ENCODE results near the gene LINGO1. TPM values are rescaled to one million over a fixed set of nuclear protein-coding genes. Genes with fewer than 3 reads are reported as not detected.

The LINGO1 gene
- total RNA-seq, 1 experiment from 2014 or later = 51.3 TPM

DNA sequence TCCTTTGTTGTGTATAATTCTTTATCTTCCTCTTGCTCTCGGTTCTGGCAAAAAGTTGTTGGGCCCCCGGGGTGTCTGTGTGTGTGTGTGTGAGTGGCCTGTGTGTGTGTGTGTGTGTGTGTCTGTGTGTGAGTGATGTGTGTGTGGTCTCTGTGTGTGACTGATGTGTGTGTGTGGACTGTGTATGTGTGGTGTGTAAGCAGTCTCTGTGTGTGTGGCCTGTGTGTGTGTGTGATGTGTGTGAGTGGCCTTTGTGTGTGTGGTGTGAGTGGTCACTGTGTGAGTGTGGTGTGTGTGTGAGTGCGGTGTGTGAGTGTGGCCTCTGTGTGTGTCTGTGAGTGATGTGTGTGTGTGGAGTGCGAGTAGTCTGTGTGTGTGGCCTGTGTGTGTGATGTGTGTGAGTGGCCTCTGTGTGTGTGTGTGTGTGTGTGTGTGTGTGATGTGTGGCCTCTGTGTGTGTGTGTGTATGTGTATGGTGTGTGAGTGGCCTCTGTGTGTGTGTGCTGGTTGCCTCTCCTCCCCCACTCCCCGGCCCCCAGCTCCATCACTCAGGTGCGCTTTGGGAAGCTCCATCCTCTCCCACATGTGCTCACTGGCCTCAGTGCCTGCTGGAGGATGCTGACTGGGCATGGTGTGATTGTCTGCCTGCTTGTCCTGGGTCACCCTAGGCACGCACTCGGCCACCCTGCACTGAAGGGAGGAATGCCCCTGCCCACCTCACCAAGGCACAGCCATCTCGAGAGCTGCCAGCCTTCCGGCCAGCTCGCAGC lies 8.8 kb downstream of the LINGO1 start (continued):
- TF ChIP-seq, protein P1, sequence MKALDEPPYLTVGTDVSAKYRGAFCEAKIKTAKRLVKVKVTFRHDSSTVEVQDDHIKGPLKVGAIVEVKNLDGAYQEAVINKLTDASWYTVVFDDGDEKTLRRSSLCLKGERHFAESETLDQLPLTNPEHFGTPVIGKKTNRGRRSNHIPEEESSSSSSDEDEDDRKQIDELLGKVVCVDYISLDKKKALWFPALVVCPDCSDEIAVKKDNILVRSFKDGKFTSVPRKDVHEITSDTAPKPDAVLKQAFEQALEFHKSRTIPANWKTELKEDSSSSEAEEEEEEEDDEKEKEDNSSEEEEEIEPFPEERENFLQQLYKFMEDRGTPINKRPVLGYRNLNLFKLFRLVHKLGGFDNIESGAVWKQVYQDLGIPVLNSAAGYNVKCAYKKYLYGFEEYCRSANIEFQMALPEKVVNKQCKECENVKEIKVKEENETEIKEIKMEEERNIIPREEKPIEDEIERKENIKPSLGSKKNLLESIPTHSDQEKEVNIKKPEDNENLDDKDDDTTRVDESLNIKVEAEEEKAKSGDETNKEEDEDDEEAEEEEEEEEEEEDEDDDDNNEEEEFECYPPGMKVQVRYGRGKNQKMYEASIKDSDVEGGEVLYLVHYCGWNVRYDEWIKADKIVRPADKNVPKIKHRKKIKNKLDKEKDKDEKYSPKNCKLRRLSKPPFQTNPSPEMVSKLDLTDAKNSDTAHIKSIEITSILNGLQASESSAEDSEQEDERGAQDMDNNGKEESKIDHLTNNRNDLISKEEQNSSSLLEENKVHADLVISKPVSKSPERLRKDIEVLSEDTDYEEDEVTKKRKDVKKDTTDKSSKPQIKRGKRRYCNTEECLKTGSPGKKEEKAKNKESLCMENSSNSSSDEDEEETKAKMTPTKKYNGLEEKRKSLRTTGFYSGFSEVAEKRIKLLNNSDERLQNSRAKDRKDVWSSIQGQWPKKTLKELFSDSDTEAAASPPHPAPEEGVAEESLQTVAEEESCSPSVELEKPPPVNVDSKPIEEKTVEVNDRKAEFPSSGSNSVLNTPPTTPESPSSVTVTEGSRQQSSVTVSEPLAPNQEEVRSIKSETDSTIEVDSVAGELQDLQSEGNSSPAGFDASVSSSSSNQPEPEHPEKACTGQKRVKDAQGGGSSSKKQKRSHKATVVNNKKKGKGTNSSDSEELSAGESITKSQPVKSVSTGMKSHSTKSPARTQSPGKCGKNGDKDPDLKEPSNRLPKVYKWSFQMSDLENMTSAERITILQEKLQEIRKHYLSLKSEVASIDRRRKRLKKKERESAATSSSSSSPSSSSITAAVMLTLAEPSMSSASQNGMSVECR (CRISPR knock-in tag; IDR thresholded peaks at IDR 0.05; ENCODE audit: borderline replicate concordance) = no peak
- TF ChIP-seq CBFB (CRISPR knock-in tag; IDR thresholded peaks at IDR 0.05; ENCODE audit: low read depth) (no peak), NR2C2 (CRISPR knock-in tag; IDR thresholded peaks at IDR 0.05) (no peak), IRF2 (CRISPR knock-in tag; IDR thresholded peaks at IDR 0.05; ENCODE audit: borderline replicate concordance, low read depth) (no peak), SMAD4 (CRISPR knock-in tag; IDR thresholded peaks at IDR 0.05) (no peak), NFYB (CRISPR knock-in tag; conservative IDR thresholded peaks at IDR 0.05; ENCODE audit: low read depth) (no peak), TEAD4 (CRISPR knock-in tag; IDR thresholded peaks at IDR 0.05) (no peak), NFE2L1 (CRISPR knock-in tag; IDR thresholded peaks at IDR 0.05) (peak; percentile 70), ZNF121 (CRISPR knock-in tag; IDR thresholded peaks at IDR 0.05) (no peak), JAZF1 (CRISPR knock-in tag; IDR thresholded peaks at IDR 0.05) (no peak), ESRRA (CRISPR knock-in tag; IDR thresholded peaks at IDR 0.05; ENCODE audit: borderline replicate concordance) (no peak), SP1 (CRISPR knock-in tag; conservative IDR thresholded peaks at IDR 0.05) (0 out of 2 replicates have a peak, but pooled peaks have one; percentile 16)
- TF ChIP-seq, protein P2, sequence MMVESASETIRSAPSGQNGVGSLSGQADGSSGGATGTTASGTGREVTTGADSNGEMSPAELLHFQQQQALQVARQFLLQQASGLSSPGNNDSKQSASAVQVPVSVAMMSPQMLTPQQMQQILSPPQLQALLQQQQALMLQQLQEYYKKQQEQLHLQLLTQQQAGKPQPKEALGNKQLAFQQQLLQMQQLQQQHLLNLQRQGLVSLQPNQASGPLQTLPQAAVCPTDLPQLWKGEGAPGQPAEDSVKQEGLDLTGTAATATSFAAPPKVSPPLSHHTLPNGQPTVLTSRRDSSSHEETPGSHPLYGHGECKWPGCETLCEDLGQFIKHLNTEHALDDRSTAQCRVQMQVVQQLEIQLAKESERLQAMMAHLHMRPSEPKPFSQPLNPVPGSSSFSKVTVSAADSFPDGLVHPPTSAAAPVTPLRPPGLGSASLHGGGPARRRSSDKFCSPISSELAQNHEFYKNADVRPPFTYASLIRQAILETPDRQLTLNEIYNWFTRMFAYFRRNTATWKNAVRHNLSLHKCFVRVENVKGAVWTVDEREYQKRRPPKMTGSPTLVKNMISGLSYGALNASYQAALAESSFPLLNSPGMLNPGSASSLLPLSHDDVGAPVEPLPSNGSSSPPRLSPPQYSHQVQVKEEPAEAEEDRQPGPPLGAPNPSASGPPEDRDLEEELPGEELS (CRISPR knock-in tag; IDR thresholded peaks at IDR 0.05) = no peak
- TF ChIP-seq, protein P3, sequence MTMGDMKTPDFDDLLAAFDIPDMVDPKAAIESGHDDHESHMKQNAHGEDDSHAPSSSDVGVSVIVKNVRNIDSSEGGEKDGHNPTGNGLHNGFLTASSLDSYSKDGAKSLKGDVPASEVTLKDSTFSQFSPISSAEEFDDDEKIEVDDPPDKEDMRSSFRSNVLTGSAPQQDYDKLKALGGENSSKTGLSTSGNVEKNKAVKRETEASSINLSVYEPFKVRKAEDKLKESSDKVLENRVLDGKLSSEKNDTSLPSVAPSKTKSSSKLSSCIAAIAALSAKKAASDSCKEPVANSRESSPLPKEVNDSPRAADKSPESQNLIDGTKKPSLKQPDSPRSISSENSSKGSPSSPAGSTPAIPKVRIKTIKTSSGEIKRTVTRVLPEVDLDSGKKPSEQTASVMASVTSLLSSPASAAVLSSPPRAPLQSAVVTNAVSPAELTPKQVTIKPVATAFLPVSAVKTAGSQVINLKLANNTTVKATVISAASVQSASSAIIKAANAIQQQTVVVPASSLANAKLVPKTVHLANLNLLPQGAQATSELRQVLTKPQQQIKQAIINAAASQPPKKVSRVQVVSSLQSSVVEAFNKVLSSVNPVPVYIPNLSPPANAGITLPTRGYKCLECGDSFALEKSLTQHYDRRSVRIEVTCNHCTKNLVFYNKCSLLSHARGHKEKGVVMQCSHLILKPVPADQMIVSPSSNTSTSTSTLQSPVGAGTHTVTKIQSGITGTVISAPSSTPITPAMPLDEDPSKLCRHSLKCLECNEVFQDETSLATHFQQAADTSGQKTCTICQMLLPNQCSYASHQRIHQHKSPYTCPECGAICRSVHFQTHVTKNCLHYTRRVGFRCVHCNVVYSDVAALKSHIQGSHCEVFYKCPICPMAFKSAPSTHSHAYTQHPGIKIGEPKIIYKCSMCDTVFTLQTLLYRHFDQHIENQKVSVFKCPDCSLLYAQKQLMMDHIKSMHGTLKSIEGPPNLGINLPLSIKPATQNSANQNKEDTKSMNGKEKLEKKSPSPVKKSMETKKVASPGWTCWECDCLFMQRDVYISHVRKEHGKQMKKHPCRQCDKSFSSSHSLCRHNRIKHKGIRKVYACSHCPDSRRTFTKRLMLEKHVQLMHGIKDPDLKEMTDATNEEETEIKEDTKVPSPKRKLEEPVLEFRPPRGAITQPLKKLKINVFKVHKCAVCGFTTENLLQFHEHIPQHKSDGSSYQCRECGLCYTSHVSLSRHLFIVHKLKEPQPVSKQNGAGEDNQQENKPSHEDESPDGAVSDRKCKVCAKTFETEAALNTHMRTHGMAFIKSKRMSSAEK (CRISPR knock-in tag; IDR thresholded peaks at IDR 0.05; ENCODE audit: borderline replicate concordance) = no peak
- TF ChIP-seq, protein P4, sequence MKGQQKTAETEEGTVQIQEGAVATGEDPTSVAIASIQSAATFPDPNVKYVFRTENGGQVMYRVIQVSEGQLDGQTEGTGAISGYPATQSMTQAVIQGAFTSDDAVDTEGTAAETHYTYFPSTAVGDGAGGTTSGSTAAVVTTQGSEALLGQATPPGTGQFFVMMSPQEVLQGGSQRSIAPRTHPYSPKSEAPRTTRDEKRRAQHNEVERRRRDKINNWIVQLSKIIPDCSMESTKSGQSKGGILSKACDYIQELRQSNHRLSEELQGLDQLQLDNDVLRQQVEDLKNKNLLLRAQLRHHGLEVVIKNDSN (CRISPR knock-in tag; IDR thresholded peaks at IDR 0.05) = no peak

All from WTC11 (cell line).